OCI-LY1 (cell line): ENCODE data around the gene CSNK1D.

ENCODE experiments used
- EZH2 ChIP-seq: fragments of 200-600 bp; sonication (generic), shearing (Covaris generic); IDR thresholded peaks from 2 replicates; pipeline ENCODE4 v1.8.0; 2017; ENCODE audit warnings: borderline replicate concordance, mixed run types, mild to moderate bottlenecking, antibody characterized with exemption, low read length, moderate library complexity, mixed read lengths
- TF ChIP-seq, protein P1 (sequence below): fragments of 200-600 bp; sonication (generic), shearing (Covaris generic); IDR thresholded peaks from 2 replicates; pipeline ENCODE4 v1.5.1; 2017; ENCODE audit warnings: mild to moderate bottlenecking, antibody characterized with exemption, low read length, moderate library complexity, mixed read lengths

DNA sequence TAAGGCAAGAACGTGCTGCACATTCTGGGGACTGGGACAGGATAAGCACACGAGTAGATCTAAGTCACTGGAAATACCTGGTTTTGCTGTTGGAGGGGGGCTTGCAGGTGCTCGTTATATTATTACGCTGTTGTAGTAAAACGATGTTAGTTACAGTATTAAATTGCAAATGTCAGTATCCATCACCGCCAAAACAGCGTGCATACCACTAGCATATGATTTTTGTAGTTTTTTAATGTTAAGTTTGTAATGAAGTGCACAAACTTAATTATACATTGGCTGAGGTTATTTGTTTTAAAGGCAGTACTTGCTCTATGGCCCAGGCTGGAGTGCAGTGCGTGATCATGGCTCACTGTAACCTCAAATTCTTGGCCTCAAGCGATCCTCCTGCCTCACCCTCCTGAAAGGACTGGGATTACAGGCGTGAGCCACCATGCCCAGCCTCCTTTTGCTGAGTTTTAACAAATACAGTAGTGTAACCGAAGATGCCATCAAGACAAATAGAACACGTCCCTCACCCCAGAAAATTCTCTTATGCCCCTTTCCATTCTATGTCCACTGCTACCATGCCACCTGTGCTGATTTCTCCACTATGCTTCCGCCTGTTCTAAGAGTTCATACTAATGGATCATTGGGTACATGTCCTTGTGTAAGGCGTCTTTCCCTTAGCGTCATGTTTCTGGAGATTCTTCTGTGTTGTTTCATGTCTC is 20.7 kb upstream of the CSNK1D start:
- TF ChIP-seq, protein P1, sequence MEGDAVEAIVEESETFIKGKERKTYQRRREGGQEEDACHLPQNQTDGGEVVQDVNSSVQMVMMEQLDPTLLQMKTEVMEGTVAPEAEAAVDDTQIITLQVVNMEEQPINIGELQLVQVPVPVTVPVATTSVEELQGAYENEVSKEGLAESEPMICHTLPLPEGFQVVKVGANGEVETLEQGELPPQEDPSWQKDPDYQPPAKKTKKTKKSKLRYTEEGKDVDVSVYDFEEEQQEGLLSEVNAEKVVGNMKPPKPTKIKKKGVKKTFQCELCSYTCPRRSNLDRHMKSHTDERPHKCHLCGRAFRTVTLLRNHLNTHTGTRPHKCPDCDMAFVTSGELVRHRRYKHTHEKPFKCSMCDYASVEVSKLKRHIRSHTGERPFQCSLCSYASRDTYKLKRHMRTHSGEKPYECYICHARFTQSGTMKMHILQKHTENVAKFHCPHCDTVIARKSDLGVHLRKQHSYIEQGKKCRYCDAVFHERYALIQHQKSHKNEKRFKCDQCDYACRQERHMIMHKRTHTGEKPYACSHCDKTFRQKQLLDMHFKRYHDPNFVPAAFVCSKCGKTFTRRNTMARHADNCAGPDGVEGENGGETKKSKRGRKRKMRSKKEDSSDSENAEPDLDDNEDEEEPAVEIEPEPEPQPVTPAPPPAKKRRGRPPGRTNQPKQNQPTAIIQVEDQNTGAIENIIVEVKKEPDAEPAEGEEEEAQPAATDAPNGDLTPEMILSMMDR = no peak
- TF ChIP-seq EZH2 = no peak
